ENCODE measurements around the gene KIF1B. TPM values are rescaled to one million over a fixed set of nuclear protein-coding genes. Genes with fewer than 3 reads are reported as not detected.

The KIF1B gene
- total RNA-seq, 6 donors from 2014 or later, result 29.4 to 67.1 (median 42.0) TPM

- 78 to 90% methylated on average over 5 of the region's 5 CpGs for WGBS, 2 donors
- H3K27ac ChIP-seq, result no peak overlapping the region
- TF ChIP-seq POLR2AphosphoS5 (IDR thresholded peaks at IDR 0.05) (no peak), EP300 (IDR thresholded peaks at IDR 0.05) (no peak), CTCF (IDR thresholded peaks at IDR 0.05) (no peak), POLR2A (IDR thresholded peaks at IDR 0.05) (no peak)
- no peaks in the 10 kb centered on the region for H3K4me1 ChIP-seq
- no peaks in the 10 kb centered on the region for H3K9me3 ChIP-seq
- DNase-seq (no peak), ATAC-seq (ENCODE audit: low FRiP score in 2 of 2) (no peak)
- H3K27me3 ChIP-seq, result no peaks in the 10 kb centered on the region
- no peak overlapping the region for H3K4me3 ChIP-seq
- no peaks in the 10 kb centered on the region for H3K36me3 ChIP-seq
Measured at GRCh38 chr1:10192263-10192662, 18.1 kb upstream of the KIF1B start.

GRCh38 chr1:10193288-10193687, 17.1 kb upstream of the KIF1B start:
- Histone ChIP-seq H3K27ac (no peak overlapping the region), H3K36me3 (no peaks in the 10 kb centered on the region), H3K4me1 (no peaks in the 10 kb centered on the region), H3K27me3 (no peaks in the 10 kb centered on the region), H3K4me3 (no peak overlapping the region), H3K9me3 (no peaks in the 10 kb centered on the region)
- ATAC-seq (ENCODE audit: low FRiP score in 2 of 2) (no peak), DNase-seq (no peak)
- TF ChIP-seq CTCF (IDR thresholded peaks at IDR 0.05), result no peak
- TF ChIP-seq POLR2AphosphoS5 (IDR thresholded peaks at IDR 0.05), result no peak
- no peak for TF ChIP-seq EP300 (IDR thresholded peaks at IDR 0.05)
- WGBS, 2 donors, result 80 to 83% methylated on average over 6 of the region's 6 CpGs

GRCh38 chr1:10195570-10195969, 14.8 kb upstream of the KIF1B start:
- WGBS, 2 donors, result 87 to 88% methylated on average over 5 to 6 of the region's 6 CpGs
- no peak for TF ChIP-seq CTCF (IDR thresholded peaks at IDR 0.05)
- Histone ChIP-seq H3K36me3 (no peaks in the 10 kb centered on the region), H3K27me3 (no peaks in the 10 kb centered on the region), H3K4me1 (no peaks in the 10 kb centered on the region), H3K27ac (no peak overlapping the region), H3K9me3 (no peaks in the 10 kb centered on the region), H3K4me3 (no peak overlapping the region)
- ATAC-seq (ENCODE audit: low FRiP score in 2 of 2) (peak in 1 of 2 donors; percentile 24), DNase-seq (peak in 1 of 2 donors; percentile 42)

- TF ChIP-seq EP300 (IDR thresholded peaks at IDR 0.05) (no peak), CTCF (IDR thresholded peaks at IDR 0.05) (no peak), POLR2AphosphoS5 (IDR thresholded peaks at IDR 0.05) (no peak), POLR2A (IDR thresholded peaks at IDR 0.05) (no peak)
- ATAC-seq (ENCODE audit: low FRiP score in 2 of 2) (peak in 1 of 2 donors; percentile 60), DNase-seq (no peak)
- Histone ChIP-seq H3K4me1 (no peaks in the 10 kb centered on the region), H3K9me3 (no peaks in the 10 kb centered on the region), H3K4me3 (no peak overlapping the region), H3K27ac (no peak overlapping the region), H3K36me3 (no peaks in the 10 kb centered on the region), H3K27me3 (no peaks in the 10 kb centered on the region)
- 46 to 62% methylated on average over 3 of the region's 3 CpGs for WGBS, 2 donors
Measured at GRCh38 chr1:10196976-10197375, 13.4 kb upstream of the KIF1B start.

- Histone ChIP-seq H3K9me3 (no peaks in the 10 kb centered on the region), H3K27ac (no peak overlapping the region), H3K36me3 (no peaks in the 10 kb centered on the region), H3K4me1 (no peaks in the 10 kb centered on the region), H3K4me3 (no peak overlapping the region), H3K27me3 (no peaks in the 10 kb centered on the region)
- DNase-seq, result no peak
- no peak for ATAC-seq (ENCODE audit: low FRiP score in 2 of 2)
- 96 to 99% methylated on average over 4 of the region's 4 CpGs for WGBS, 2 donors
- TF ChIP-seq POLR2AphosphoS5 (IDR thresholded peaks at IDR 0.05), result no peak
- no peak for TF ChIP-seq CTCF (IDR thresholded peaks at IDR 0.05)
- TF ChIP-seq POLR2A (IDR thresholded peaks at IDR 0.05), result no peak
- TF ChIP-seq EP300 (IDR thresholded peaks at IDR 0.05), result no peak
Measured at GRCh38 chr1:10200620-10201019, 9.8 kb upstream of the KIF1B start.

Data from upper lobe of left lung (tissue), 6 donors.